Left ventricle myocardium inferior (tissue), 1 donor: ENCODE measurements around the gene AP2B1. TPM values are rescaled to one million over a fixed set of nuclear protein-coding genes. Genes with fewer than 3 reads are reported as not detected.
"Not testable (repeated sequence)": the region's sequence is repeated elsewhere in the genome, so short reads cannot be mapped to it uniquely, and the experiment has no call there.

ENCODE experiments used
- DNase-seq: peaks from one replicate; pipeline ENCODE4 v3.0.0-alpha.2; 2020
- H3K27ac ChIP-seq: fragments of 200-600 bp; replicated peaks from 2 replicates; pipeline ENCODE4 v1.8.0; 2021
- H3K27me3 ChIP-seq: fragments of 200-600 bp; 2 replicates; pipeline ENCODE4 v1.8.0; 2021; ENCODE audit warnings: low read depth
- H3K36me3 ChIP-seq: fragments of 200-600 bp; 2 replicates; pipeline ENCODE4 v1.8.0; 2021
- H3K4me1 ChIP-seq: fragments of 200-600 bp; 2 replicates; pipeline ENCODE4 v1.8.0; 2021
- H3K4me3 ChIP-seq: fragments of 200-600 bp; 2 replicates; pipeline ENCODE4 v1.8.0; 2021; ENCODE audit warnings: mild to moderate bottlenecking, moderate library complexity
- H3K9me3 ChIP-seq: fragments of 200-600 bp; replicated peaks from 2 replicates; pipeline ENCODE4 v1.8.0; 2021
- intact Hi-C: fragments of 100-400 bp; cut with micrococcal nuclease; formaldehyde crosslinking; loops from one replicate; pipeline ENCODE4 v1.11.0; 2022
- total RNA-seq: library from RNA; stranded (reverse); fragmentation: NEBNext Ultra II Directional; extraction: Animal tissue kit (Norgen Biotek cat#: 25700); gene quantifications from one replicate; pipeline ENCODE4 v1.2.1, GENCODE V29; 2021
- TF ChIP-seq, protein P1 (sequence below): fragments of 200-600 bp; IDR thresholded peaks from 2 replicates; pipeline ENCODE4 v1.8.0; 2021; ENCODE audit warnings: antibody characterized with exemption, mild to moderate bottlenecking, borderline replicate concordance
- donor health status: DM: no; HTN: yes; CAD: no; lungs with severe emphysema.

Gene AP2B1
- total RNA-seq, 1 donor from 2014 or later = 113 TPM

DNA sequence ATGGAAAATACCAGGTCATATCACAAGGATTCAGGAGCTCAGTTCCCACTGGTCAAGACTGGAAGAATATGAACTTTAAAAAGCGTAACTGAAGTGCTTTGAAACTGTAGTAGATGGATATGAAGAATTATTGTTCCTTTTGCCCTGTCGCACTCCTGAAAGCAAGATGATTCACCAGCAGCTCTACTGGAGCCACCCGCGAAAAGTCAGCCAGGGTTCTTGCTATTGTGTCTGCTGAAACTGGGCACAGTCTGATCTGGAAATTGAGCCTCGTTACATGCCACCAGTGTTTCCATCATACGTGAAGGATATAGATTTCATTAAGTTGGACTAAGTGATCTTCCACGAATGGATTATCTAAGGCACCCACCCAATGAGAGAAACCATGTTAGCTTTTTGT lies 16.6 kb downstream of the AP2B1 start:
- intact Hi-C loops = no loop called here
- TF ChIP-seq, protein P1, sequence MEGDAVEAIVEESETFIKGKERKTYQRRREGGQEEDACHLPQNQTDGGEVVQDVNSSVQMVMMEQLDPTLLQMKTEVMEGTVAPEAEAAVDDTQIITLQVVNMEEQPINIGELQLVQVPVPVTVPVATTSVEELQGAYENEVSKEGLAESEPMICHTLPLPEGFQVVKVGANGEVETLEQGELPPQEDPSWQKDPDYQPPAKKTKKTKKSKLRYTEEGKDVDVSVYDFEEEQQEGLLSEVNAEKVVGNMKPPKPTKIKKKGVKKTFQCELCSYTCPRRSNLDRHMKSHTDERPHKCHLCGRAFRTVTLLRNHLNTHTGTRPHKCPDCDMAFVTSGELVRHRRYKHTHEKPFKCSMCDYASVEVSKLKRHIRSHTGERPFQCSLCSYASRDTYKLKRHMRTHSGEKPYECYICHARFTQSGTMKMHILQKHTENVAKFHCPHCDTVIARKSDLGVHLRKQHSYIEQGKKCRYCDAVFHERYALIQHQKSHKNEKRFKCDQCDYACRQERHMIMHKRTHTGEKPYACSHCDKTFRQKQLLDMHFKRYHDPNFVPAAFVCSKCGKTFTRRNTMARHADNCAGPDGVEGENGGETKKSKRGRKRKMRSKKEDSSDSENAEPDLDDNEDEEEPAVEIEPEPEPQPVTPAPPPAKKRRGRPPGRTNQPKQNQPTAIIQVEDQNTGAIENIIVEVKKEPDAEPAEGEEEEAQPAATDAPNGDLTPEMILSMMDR = no peak
- H3K4me1 ChIP-seq = peaks cover 15% of the 10 kb centered on the region
- H3K4me3 ChIP-seq = no peak overlapping the region
- H3K9me3 ChIP-seq = no peaks in the 10 kb centered on the region
- H3K36me3 ChIP-seq = peaks cover 90% of the 10 kb centered on the region
- no peak overlapping the region for H3K27ac ChIP-seq
- no peak for DNase-seq
- no peaks in the 10 kb centered on the region for H3K27me3 ChIP-seq

DNA sequence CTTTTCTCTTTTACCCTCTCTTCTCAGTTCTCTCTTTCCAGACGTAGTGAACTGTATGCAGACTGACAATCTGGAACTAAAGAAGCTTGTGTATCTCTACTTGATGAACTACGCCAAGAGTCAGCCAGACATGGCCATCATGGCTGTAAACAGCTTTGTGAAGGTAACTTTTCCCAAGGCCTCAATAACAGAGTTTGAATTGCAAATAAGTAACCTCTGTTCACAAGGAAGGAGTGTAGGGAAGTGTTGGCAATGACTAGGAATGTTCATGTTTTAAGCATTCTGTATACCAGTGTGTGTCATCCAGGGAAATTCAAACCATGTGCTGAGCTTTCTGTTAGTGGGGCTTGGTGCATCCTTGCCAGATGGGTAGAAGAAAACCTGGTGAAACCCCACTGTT lies 18.6 kb downstream of the AP2B1 start:
- DNase-seq = no peak
- TF ChIP-seq, protein P1 = no peak
- Histone ChIP-seq H3K27me3 (no peaks in the 10 kb centered on the region), H3K9me3 (no peaks in the 10 kb centered on the region), H3K27ac (no peak overlapping the region), H3K4me3 (no peak overlapping the region), H3K36me3 (peaks cover 91% of the 10 kb centered on the region), H3K4me1 (peaks cover 11% of the 10 kb centered on the region)
- intact Hi-C loops = no loop called here

DNA sequence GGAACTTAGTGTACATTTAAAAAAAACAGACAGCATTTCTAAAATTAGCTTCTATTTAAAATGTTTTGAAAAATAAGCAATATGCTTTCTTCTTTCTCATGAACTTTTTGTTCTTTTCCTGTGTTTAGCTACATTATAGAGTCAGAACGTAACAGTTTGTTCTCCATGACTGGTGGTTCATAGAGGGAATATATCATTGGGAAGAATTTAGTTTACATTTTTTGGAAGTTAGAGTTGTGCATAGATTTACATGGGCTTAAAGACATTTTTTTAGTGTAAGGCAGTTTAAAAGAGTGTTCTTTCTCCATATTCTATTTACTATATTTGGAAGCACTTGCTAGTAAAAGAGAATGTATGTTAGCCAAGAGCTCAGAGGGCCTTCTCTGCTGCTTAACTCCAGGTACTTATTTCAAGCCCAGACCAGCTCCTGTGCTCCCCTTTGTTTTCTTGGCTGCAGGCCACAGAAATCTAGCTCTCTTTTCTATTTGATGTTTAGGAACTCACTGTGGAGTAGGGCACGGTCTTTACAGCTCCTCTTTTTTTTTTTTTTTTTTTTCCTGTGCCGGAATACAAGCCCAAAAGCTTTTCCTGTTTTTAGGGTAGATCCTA lies 20.2 kb downstream of the AP2B1 start:
- Histone ChIP-seq H3K4me3 (no peak overlapping the region), H3K36me3 (peaks cover 89% of the 10 kb centered on the region), H3K4me1 (peaks cover 11% of the 10 kb centered on the region), H3K27me3 (no peaks in the 10 kb centered on the region), H3K27ac (no peak overlapping the region), H3K9me3 (no peaks in the 10 kb centered on the region)
- TF ChIP-seq, protein P1 = no peak
- no peak for DNase-seq
- intact Hi-C loops = no loop called here

DNA sequence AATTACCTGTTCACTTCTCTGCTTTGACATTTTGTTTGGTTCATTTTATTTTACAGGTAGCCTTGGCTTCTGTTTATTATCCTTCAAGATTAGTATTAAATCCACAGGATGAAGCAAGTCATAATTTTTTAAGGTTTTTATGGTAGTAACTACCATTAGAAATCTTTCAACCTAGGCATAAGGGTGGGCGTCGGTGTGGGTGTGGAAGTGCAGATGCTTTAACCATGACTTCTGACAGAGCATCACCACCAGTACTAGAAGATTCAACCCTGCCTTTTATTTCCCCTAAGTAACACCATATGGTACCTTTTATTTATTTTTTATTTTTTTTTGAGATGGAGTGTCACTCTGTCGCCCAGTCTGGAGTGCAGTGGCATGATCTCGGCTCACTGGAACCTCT lies 22.7 kb downstream of the AP2B1 start:
- Histone ChIP-seq H3K9me3 (no peaks in the 10 kb centered on the region), H3K4me3 (no peak overlapping the region), H3K27me3 (no peaks in the 10 kb centered on the region), H3K27ac (no peak overlapping the region), H3K4me1 (peaks cover 14% of the 10 kb centered on the region), H3K36me3 (peaks cover 74% of the 10 kb centered on the region)
- intact Hi-C loops = loop anchor here (5.0 kb wide), 1 partner anchor 137 kb away; no protein-coding TSS in a partner anchor
- no peak for DNase-seq
- TF ChIP-seq, protein P1 = no peak

DNA sequence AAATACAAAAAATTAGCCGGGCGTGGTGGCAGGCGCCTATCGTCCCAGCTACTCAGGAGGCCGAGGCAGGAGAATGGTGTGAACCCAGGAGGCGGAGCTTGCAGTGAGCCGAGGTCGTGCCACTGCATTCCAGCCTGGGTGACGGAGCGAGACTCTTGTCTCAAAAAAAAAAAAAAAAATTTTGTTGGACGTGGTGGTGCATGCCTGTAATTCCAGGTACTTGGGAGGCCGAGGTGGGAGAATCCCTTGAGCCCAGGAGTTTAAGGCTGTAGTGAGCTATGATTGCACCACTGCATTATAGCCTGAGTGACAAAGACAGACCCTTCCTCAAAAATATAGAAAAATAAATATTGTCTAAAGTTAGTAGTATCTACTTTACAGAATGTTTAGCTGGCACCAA lies 23.6 kb downstream of the AP2B1 start:
- H3K27me3 ChIP-seq, H3K9me3 ChIP-seq, DNase-seq, H3K4me3 ChIP-seq, H3K27ac ChIP-seq: not testable (repeated sequence)
- Histone ChIP-seq H3K36me3 (peaks cover 65% of the 10 kb centered on the region), H3K4me1 (peaks cover 23% of the 10 kb centered on the region)
- intact Hi-C loops = loop anchor here (5.0 kb wide), 1 partner anchor 137 kb away; no protein-coding TSS in a partner anchor

DNA sequence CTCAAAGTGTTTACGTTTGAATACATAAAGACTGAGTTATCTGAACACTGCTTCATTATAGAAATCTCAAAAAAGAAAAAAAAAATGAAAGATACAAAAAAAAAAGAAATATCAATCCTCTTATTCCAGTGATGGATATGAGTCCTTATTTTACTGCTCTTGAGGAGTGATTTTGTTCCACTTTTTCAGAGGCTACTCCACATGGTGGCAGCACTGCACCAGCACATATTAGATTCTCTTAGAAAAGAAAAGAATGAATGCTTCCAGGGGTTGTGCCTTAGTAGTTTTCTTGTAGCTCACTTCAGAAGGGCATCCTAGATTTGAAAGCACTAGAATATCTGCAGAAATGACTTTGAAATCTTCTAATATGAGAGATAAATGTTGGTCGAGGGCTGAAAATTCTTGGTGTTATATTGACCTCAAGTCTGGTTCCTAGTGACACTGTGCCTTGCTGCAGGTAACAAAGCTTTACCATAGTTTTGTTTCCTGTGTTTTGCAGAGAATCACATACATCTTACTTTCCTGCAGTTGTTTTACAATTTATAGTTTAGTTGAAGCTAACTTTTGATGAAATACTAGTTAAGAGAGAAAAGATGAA lies 25.9 kb downstream of the AP2B1 start:
- H3K27me3 ChIP-seq = no peaks in the 10 kb centered on the region
- H3K4me1 ChIP-seq = peaks cover 33% of the 10 kb centered on the region
- no peak overlapping the region for H3K4me3 ChIP-seq
- H3K36me3 ChIP-seq = peaks cover 43% of the 10 kb centered on the region
- no peaks in the 10 kb centered on the region for H3K9me3 ChIP-seq
- intact Hi-C loops = loop anchor here (5.0 kb wide), 1 partner anchor 134 kb away; no protein-coding TSS in a partner anchor
- no peak overlapping the region for H3K27ac ChIP-seq
- DNase-seq = no peak
- TF ChIP-seq, protein P1 = peak; percentile 69
